ENCODE results near the gene SKP1.
"Not testable (repeated sequence)": the region's sequence is repeated elsewhere in the genome, so short reads cannot be mapped to it uniquely, and the experiment has no call there.

SKP1 gene

DNA sequence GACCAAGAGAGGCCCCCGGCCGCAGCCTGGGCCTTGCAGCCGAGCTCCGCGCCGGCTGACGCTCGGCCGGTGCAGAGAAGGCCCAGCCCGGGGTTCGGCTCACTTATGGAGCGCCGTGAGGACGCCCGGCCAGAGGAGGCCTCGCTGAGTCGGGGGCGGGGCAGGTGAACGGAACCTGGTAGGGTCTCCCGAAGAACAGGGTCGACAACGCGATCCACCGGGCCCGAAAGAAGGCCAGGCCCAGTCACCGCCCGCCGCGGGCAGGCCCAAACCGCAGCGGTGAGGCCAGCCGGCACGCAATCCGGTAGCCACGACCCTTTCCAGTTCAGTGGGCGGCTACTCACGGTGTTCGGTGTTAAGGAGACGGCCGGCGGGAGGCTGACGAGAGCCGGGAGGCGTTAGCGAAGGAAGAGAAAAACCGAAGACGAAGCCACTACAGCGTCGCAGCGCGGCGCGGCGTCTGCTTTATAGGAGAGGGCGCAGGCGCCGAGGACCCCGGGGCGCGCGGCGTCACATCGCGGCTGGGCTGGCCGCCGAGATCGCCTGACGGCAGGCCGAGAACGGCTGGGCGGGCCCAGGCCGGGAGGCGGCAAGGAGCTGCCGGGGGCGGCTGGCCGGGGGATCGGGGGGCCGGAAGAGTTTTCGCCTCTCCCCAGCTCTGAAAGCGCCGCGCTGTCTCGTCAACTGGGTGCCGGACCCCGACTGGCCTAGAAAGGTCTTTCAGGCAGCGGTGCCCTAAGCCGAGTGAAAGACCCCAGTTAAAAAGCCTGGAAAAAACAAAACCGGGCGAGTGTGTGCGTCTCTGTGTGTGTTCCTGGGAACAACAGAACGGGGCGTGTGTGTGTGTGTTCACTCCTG, at the start of gene SKP1:
SKP1 (minus strand) TSS at position 440 of the 858 bp plus-strand sequence. CDS start 2,928 bp downstream, outside the sequence.
- DNase-seq = peak; percentile 82

DNA sequence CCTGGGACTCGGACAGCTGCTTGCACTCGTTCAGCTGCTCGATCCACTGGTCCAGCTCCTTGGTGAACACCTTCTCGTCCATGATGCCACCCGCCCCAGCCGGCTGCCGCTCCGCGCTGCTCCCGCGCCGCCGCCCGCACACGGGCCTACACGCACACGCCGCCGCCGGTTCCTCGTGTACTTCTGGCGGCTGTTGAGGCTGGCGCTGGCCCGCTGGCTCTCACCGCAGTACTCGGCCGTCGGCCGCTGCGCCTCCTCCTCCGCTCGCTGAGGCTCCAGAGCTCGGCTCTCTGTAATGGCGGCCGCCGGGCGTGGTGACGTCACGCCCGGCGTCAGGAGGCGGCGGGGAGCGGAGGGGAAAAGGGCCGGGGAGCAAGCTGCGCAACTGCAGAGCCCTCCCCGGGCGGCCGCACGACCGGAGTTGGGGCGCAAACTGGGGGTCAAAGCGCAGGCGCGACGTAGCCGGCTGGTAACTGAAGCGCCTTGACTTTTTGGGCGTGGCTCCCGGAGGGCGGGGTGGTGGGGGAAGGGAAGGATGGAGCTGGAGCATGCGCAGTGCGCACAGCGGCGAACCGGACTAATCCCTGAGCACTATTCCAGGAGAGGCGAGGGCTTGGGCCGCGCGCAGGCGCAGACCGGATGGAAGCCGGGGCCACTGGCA, 49.2 kb upstream of the SKP1 start, which contains the start of gene PPP2CA:
PPP2CA (minus strand) TSS at position 294 of the 661 bp plus-strand sequence; CDS start at position 82, 212 bp downstream.
- peak; percentile 99 for DNase-seq

DNA sequence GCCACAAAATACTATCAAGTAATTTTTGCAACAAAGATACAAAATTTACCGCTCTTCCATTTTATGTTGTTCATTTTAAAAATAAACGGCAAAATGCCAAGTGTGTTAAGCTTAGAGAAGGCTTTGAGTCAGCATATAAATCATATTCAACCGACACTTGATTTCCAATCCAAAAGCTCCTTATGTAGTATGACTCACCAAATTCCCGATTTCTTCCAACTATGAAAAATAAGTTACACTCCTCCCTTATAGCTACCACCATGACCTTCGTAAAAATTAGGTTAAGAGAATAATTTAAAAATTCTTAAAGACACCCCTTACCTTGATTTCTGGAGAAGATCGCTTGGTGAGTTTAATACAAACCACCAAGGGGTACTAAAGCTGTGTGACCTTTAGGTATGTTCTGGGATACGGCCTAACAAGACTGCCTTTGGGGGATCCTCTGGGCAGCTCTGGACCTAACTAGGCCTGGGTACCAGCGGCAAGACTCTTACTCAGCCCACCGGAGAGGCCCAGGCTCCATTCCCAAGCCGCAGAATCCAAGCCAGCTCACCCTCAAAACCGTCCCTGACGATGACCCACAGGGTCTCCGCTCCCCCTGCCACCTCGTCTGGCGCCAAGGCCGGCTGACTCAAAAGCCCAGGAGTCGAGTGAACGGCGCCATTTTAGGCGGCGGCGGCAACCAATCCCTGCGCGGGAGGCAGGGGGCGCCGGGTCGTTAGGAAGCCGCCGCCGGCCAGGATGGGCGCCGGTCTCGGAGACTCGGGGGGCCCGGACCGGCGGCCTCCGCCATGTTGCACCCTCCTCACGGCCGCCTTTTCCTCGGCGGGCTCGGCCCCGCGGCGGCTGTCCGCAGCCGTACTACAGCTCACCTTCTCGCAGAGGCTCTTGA, 48.4 kb upstream of the SKP1 start:
- peak; percentile 42 for DNase-seq

DNA sequence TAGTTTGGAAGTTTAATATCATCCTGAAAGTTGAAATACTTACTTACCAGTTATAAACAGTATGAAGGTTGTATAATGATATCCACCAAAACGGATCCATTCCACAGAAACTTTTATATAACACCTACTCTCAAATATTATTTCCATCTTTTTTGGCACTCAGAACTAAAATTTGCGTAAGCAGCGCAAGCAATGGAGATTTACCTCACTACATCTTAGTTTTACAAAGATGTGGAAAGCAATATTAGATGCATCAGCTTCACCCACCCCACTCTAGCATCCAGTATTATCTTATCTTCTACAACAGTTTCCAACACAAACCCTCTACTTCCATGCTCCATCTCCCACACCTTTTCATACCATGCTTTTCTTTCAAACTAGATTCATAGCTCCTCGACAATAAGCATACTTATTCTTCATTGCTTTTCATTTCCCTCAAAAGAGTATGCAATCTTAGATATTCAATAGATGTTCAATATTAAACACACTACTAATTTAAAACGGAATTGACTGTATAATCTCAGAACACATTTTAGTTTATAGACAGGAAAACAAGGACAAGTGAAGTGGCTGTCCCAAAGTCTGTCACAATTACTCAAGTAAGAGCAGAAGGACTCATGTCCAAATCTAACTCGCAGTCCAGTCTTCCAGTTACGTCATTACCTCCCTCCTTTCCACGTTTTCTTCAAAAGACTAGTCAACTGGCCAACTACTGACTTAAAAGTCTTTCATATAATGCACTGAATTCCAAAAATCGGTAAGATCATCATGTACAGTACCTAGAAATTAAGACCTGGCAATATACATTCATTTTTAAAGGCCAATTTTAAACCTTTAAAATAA, 46.9 kb upstream of the SKP1 start:
- no peak for DNase-seq

DNA sequence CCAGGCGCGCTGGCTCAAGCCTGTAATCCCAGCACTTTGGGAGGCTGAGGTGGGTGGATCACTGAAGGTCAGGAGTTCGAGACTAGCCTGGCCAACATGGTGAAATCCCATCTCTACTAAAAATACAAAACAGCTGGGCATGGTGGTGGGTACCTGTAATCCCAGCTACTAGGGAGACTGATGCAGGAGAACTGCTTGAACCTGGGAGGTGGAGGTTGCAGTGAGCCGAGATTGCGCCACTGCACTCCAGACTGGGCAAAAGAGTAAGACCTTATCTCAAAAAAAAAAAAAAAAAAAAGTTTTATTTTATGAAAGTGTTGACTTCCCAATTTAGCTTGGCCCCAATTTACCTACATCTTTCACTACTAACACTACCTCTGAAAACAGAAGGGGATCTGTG, 44.9 kb upstream of the SKP1 start:
- DNase-seq = not testable (repeated sequence)

DNA sequence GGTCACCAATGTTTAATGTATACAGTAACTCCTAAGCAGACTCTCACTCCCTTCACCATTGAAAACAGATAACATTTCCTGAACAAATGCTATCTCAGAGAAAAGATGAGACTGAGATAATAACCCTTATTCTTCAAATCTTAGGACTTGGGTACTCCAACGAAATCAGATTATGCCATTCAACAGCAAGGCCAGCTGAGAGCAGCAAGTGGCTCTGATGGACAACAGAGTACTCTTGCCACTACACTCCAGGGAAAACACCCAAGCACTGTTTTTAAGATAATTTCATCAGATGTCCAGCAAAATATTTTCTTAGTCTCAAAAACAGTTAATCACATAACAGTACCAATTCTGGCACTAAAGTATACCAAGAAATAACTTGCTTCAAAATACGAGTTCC, 39.0 kb upstream of the SKP1 start:
- DNase-seq = no peak

DNA sequence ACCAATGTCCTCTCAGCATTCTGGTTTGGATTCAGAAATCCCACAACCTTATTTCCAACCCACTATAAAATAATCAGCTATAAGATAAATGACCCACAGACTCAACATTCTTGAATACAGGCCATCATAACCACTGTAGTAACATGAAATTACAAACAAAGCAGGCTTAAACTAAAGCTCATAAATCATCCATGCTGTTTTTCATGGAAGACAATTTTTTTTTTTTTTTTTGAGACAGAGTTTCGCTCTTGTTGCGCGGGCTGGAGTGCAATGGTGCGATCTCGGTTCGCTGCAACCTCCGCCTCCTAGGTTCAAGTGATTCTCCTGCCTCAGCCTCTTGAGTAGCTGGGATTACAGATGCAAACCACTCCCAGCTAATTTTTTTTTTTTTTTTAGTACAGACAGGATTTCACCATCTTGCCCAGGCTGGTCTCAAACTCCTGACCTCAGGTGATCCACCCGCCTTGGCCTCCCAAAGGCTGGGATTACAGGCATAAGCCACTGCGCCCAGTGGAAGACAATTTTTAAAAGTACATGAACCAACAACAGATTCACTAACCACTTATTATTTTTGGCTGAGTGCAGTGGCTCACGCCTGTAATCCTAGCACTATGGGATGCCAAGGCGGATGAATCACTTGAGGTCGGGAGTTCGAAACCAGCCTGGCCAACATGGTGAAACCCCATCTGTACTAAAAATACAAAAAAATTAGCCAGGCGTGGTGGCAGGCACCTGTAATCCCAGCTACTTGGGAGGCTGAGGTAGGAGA, 34.7 kb upstream of the SKP1 start:
- not testable (repeated sequence) for DNase-seq

DNA sequence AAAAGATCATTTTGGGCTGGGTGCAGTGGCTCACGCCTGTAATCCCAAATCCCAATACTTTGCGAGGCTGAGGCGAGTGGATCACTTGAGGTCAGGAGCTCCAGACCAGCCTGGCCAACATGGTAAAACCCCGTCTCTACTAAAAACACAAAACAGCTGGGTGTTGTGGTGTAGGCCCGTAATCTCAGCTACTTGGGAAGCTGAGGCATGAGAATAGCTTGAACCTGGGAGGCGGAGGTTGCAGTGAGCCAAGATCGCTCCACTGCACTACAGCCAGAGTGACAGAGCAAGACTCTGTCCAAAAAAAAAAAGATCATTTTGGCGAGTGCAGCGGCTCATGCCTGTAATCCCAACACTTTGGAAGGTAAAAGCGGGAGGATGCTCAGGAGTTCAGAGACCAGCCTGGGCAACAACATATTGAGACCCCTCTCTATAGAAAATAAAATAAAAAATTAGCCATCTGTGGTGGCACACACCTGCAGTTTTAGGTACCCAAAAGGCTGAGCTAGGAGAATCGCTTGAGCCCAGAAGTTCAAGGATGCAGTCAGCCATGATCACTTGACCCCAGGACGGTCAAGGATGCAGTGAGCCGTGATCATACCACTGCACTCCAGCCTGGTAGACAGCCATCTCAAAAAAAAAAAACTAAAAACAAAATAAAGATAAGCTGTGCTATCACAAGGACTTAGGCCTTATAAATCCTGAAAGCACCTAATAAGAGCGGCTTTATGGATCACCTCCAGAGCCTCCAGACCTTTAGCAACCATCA, 32.9 kb upstream of the SKP1 start:
- DNase-seq = no peak

DNA sequence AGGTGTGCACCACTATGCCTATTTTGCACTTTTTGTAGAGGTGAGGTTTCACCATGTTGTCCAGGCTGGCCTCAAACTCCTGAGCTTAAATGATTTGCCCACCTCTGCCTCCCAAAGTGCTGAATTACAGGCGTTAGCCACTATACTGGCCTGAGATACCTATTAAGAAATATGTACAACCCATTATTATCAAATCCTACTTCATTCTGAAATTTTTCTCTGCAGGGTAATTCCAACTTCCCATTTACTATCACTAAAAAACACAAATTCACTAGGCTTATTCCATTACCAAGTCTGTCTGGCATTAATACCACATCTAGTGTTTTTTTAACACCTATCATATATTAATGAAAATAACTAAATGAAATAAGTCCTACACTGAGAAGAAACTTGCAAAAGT, 30.9 kb upstream of the SKP1 start:
- no peak for DNase-seq

DNA sequence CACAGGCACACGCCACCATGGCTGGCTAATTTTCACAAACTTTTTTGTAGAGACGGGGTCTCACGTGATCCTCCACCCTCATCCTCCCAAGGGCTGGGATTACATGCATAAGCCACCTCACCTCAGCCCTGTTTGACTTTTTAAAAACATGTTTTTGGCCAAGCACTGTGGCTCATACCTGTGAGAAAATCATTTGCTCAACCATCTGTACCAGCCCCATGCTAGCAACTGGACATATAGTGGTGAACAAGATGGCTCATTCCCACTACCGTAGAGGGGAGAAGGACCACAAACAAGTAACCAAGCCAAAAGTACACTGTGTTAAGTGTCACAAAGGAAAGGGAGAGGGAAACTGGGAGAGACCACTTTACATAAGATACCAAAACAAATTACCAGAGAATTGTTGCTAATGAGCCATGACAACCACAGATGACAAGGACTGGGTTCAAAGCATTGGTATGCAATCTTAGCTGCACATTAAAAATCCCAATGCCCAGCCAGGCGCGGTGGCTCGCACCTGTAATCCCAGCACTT, 29.9 kb upstream of the SKP1 start:
- no peak for DNase-seq

DNA sequence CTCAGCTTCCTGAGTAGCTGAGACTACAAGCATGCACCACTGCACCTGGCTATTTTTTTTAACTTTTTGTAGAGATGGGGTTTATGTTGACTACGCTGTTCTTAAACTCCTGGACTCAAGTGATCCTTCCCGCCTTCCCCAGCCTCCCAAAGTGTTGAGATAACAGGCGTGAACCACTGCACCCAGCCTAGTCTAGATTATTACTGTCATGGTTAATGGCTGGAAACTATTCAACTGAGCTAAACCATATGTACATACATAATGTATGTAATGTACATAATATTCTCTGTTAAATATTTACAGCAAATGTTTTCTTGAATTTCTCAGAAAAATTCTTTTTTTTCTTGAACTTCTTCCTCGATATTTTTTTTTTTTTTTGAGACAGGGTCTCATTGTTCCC, 27.8 kb upstream of the SKP1 start:
- no peak for DNase-seq

DNA sequence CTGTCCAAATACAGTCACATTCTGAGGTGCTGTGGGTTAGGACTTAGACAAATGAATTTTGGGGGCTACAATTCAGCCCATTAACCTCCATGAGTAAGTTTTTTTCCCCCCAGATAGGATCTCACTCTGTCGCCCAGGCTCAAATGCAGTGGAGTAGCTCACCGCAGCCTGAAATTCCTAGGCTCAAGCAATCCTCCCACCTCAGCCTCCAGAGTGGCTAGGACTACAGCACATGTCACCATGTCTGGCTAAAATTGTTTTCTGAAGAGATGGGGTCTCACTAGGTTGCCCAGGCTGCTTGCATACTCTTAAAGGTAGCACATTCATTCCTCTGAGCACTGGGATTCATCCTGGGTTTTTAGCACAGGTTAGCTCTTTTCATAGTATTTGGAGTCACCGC, 26.9 kb upstream of the SKP1 start:
- DNase-seq = no peak

DNA sequence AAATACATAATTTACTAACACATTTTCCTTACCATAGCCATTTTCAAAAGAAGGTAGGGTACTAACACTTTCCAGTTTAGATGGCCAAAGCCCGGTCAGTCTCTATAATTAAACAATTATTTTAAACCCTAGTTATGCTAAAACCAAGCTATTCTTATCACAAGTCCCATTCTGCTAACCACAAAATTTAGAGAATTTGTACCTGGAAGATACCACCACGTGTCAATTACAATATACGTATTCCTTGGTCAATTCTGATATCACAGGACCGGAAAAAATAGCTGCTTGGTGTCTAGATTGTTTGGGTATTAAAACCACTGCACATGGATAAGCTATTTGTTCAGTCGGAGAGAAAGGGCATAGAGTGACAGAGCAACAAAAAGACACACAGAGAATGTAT, 18.9 kb upstream of the SKP1 start:
- DNase-seq = no peak

DNA sequence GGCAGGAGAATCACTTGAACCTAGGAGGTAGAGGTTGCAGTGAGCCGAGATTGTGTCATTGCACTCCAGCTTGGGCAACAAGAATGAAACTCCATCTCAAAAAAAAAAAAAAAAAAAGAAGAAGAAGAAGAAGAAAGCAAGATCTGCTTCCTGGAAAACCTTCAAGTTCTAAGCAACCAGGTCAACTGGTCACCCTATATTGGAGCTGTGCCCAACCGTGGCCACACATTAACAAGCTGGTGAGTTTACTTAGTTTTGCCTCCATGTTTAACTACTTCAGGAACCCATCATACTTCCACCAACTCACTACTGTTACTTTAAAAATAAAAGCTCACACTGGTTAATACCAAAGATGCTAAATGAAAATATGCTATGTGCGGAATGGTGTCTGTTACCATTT, 12.3 kb upstream of the SKP1 start:
- no peak for DNase-seq

DNA sequence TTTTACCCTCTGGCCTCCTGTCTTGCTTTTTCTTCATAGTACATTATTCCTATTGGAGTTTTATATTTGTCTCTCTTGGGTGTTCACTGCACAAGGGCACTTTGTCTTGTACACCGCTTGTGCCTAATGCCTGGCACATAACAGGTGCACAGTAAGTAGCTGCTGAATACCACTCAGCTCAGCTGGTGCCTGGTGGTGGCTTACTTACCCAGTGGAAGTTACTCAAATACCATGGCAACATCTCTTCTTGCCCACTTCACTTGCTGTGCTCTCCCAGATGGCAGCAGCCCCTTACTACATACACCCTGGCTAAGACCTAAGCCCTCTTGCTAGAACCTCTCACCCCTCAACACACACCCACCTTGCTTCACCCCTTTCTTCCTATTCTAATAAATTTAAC, 11.3 kb upstream of the SKP1 start:
- no peak for DNase-seq

DNA sequence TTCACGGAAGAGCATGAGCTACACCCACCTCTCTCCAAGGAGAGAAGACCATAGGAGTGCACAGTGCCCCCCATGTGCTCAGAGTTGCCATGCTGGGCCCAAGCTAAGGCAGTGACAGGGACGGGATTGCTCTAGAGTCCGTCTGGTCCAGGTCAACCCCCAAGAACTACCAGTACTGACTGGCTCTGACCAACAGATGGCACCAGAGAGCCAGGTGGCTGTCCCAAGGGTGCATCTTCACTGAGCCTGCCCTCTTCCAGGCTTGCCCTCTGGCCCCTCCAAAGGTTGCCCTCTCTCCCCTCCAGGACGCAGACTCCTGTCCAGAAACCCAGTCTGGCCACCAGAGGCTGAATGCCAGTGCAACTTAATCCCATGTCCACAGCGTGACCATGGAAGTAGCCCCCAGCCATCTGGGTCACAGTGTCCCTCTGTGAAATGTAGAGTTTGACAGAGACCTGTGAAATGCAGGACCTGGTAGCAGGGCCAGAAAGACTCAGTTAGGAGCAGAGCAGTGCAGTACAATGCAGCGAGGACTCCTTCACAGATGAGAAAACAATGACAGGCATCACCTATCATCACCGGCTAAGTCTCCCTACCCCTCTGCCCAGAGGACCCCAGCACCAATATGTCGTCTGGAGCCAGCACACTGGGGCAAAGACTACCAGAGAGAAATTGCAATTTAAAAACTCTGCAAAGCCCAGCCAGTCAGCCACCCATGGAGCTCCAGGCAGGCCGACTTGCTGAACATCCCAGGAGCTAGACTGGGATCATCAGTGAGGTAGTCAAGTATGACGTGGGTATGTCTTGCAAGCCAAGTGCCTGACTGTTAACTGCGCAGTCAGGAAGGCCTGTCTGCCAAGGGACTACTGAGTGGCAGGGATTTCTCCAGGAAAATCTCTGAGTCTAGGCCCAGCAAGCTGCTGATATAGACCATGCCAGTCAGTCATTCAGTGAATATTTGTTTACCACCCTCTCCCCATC, 7.7 kb upstream of the SKP1 start:
- DNase-seq = peak; percentile 59

DNA sequence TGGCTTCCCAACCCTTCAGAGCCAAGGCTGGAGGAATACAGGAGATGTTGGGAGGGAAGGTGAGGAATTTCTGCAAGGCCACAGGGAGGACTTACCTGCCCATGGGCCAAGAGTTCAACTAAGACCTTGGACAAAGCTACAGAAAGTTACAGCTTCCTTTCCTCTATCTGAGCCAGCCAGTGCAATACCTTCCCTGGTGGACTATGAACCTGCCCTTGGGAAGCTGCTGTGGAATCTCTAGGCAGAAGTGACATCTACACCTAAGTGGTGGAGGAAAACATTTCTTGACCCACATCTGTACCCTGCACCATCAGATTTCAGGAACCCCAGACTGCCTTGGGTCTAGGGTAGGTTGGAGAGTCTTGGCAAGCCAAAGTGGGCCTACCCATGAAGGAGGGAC, 6.7 kb upstream of the SKP1 start:
- DNase-seq = no peak

DNA sequence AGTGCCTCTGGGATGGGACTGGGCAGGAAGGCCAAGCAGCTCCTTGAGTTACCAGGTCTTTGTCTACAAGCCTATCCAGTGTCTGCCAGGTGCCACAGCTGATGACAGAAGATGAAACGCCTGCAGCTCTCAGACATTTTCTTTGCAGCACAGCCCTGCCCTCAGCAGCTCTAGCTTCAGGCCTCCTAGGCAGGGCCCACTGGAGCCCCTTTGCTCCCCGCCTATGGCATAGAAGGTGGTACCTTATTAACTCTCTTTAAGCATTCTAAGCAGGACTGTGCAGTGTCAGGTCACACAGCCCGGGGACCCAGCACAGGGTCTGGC, 1.3 kb upstream of the SKP1 start:
- DNase-seq = no peak

DNA sequence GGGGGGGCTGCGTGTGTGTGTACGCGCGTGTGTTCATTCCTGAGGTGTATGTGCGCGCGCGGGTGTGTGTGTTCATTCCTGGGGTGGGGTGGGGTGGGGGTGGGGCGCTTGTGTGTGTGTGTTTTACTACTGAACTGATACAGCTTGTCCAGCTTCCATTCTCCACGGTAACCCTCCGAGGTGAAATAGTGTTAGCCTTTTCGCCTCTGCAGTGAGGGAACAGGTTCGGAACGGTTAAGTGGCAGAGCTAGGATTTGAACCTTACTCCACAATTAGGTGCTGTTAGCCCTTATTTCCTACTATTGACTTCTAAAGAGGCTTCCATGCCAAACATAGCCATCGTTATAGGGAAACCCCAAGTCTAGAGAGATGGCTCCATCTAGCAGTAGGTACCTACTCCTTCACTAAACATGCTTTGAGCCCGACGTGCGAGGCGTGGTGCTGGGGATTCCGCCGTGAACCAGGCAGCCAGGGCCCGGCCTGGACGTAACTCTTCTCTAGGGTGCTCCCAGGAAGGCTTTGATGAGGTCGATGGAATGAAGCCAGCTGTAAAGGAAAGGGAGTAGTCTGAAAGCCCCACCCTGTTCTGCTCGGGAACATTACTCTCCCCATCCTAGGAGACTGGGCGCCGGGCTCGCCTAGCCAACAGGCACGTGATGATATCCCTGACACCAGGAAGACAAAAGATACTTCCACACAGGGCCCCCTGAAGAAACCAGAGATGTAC, 782 bp upstream of the SKP1 start:
- no peak for DNase-seq
